K562 (cell line): ENCODE results near the gene SLC19A2. TPM values are rescaled to one million over a fixed set of nuclear protein-coding genes. Genes with fewer than 3 reads are reported as not detected.
"Not testable (repeated sequence)": the region's sequence is repeated elsewhere in the genome, so short reads cannot be mapped to it uniquely, and the experiment has no call there.

Source experiments
- ATAC-seq: fragments of 200-7000 bp; cut with Tn5 transposase; 3 replicates; pipeline ENCODE4 v1.9.1; 2020; ENCODE audit warnings: moderate library complexity
- BruUV-seq: library from RNA; stranded (reverse); fragments of 400-500 nt; replicated peaks from 2 replicates; lab custom pipeline; 2021; lab: Mats Ljungman, UMichigan
- CTCF ChIA-PET: fragments of 300-600 bp; formaldehyde crosslinking; extraction: SDS; loops from one replicate; lab custom pipeline; 2021; ENCODE audit warnings: low intra/inter-chr PET ratio; lab: Yijun Ruan, JAX
- POLR2A ChIA-PET: fragments of 300-600, 350-650 bp; sonication (Branson Sonifier 250); formaldehyde crosslinking; extraction: SDS; loops from one replicate; lab custom pipeline; 2021; ENCODE audit warnings: antibody characterized with exemption, inconsistent platforms; lab: Yijun Ruan, JAX
- DNase-seq, 4 experiments: peaks; one replicate each; pipeline versions ENCODE4 v3.0.0 to v3.0.0-alpha.2; 2011 to 2018; ENCODE audit warnings: low spot score in 3 of 4, mixed read lengths in 3 of 4; ENCODE audit errors: extremely low read depth in 1 of 4
- FAIRE-seq: peaks from 2 replicates; lab custom pipeline; 2011; peaks lifted over from hg19 to GRCh38; lab: Jason Lieb, UNC
- H2AFZ ChIP-seq: 2 replicates; pipeline ENCODE4 v1.6.0; 2011; ENCODE audit warnings: low read depth, low read length, control low read depth, inconsistent platforms
- H3K27ac ChIP-seq: fragments of 200-600 bp; 3 replicates; pipeline ENCODE4 v1.8.0; 2011; ENCODE audit warnings: low read depth, mild to moderate bottlenecking, control low read depth, inconsistent platforms, low read length, moderate library complexity, mixed read lengths; ENCODE audit errors: extremely low read depth
- H3K27me3 ChIP-seq, 2 experiments: fragments of 300-600 bp in 1 of 2; 2 replicates in 1 of 2; 3 replicates in 1 of 2; pipeline versions ENCODE4 v1.6.0 to v1.8.0; 2011; ENCODE audit warnings: inconsistent platforms in 2 of 2, low read length in 2 of 2, mild to moderate bottlenecking in 1 of 2, mixed read lengths in 1 of 2, moderate library complexity in 1 of 2; ENCODE audit not compliant: control insufficient read depth in 2 of 2, insufficient read depth in 2 of 2
- H3K36me3 ChIP-seq: fragments of 300-600 bp; 3 replicates; pipeline ENCODE4 v1.8.0; 2011; ENCODE audit warnings: mild to moderate bottlenecking, low read length, inconsistent platforms; ENCODE audit not compliant: control insufficient read depth, insufficient read depth
- H3K4me1 ChIP-seq, 2 experiments: fragments of 200-600 bp in 1 of 2; replicated peaks in 1 of 2; 2 replicates in 1 of 2; 3 replicates in 1 of 2; pipeline versions ENCODE4 v1.5.1 to v1.8.0; 2011; ENCODE audit warnings: inconsistent platforms in 2 of 2, low read length in 2 of 2, mild to moderate bottlenecking in 1 of 2, mixed read lengths in 1 of 2, moderate library complexity in 1 of 2; ENCODE audit not compliant: control insufficient read depth in 2 of 2, insufficient read depth in 2 of 2
- H3K4me2 ChIP-seq: 2 replicates; pipeline ENCODE4 v1.6.1; 2011; ENCODE audit warnings: low read length, control low read depth, inconsistent platforms, mixed read lengths; ENCODE audit not compliant: insufficient read depth
- H3K4me3 ChIP-seq: fragments of 200-600 bp; sonication (generic), shearing (Covaris generic); 2 replicates; pipeline ENCODE4 v1.5.1; 2016; ENCODE audit warnings: control low read depth, inconsistent platforms
- H3K79me2 ChIP-seq: fragments of 200-600 bp; 3 replicates; pipeline ENCODE4 v1.8.0; 2011; ENCODE audit warnings: low read length, inconsistent platforms; ENCODE audit not compliant: control insufficient read depth, insufficient read depth
- H3K9ac ChIP-seq, 2 experiments: 2 replicates each; pipeline versions ENCODE4 v1.6.0 to v1.6.1; 2011; ENCODE audit warnings: low read depth in 2 of 2, low read length in 2 of 2, control low read depth in 1 of 2, inconsistent platforms in 1 of 2, mild to moderate bottlenecking in 1 of 2, mixed read lengths in 1 of 2; ENCODE audit not compliant: insufficient read depth in 1 of 2
- H3K9me1 ChIP-seq: one replicate; pipeline ENCODE4 v1.6.0; 2011; ENCODE audit warnings: inconsistent platforms, mild to moderate bottlenecking, low read length, moderate library complexity; ENCODE audit not compliant: control insufficient read depth, insufficient read depth
- H3K9me3 ChIP-seq: replicated peaks from 2 replicates; pipeline ENCODE4 v1.5.1; 2011; ENCODE audit warnings: low read depth, low read length, inconsistent platforms; ENCODE audit not compliant: control insufficient read depth, insufficient read depth
- H4K20me1 ChIP-seq: replicated peaks from 2 replicates; pipeline ENCODE4 v1.6.1; 2011; ENCODE audit warnings: low read length, inconsistent platforms, mixed read lengths; ENCODE audit not compliant: control insufficient read depth, insufficient read depth
- BCOR ChIP-seq: fragments of 450-650 bp; IDR thresholded peaks from 2 replicates; pipeline ENCODE4 v1.6.1; 2016
- HNRNPLL ChIP-seq: fragments of 200-400 bp; formaldehyde crosslinking; IDR thresholded peaks from 2 replicates; pipeline ENCODE4 v1.6.1; 2017; ENCODE audit warnings: low read length, low read depth, mild to moderate bottlenecking; ENCODE audit not compliant: poor library complexity, severe bottlenecking
- IRF9 ChIP-seq: fragments of 450-650 bp; IDR thresholded peaks from 2 replicates; pipeline ENCODE4 v1.6.1; 2016; ENCODE audit warnings: missing biosample characterization, missing genetic modification characterization
- KDM1A ChIP-seq, 2 experiments: fragments of 450-650 bp; IDR thresholded peaks; 2 replicates each; pipeline ENCODE4 v1.6.1; 2016; ENCODE audit warnings: mild to moderate bottlenecking in 2 of 2
- MTA1 ChIP-seq: fragments of 450-650 bp; IDR thresholded peaks from 2 replicates; pipeline ENCODE4 v1.6.1; 2017; ENCODE audit warnings: borderline replicate concordance
- RFX1 ChIP-seq: fragments of 450-650 bp; IDR thresholded peaks from 2 replicates; pipeline ENCODE4 v1.6.1; 2016; ENCODE audit warnings: mild to moderate bottlenecking, moderate library complexity
- ZNF146 ChIP-seq: IDR thresholded peaks from one replicate; pipeline ENCODE4 v1.6.1; 2018; ENCODE audit warnings: missing compliant biosample characterization; ENCODE audit not compliant: unreplicated experiment
- WGBS: fragments of 100-300 bp; shearing (Covaris generic); methylation state at CpG from one replicate; pipeline ENCODE4 v1.1.6; 2016; ENCODE audit warnings: low coverage, mixed read lengths; ENCODE audit not compliant: insufficient coverage; ENCODE audit errors: missing lambda C conversion rate; 5-methylcytosine and 5-hydroxymethylcytosine counted together
- in situ Hi-C: fragments of 300-500 bp; cut with MboI; formaldehyde crosslinking; loops from 4 replicates; pipeline ENCODE4 v1.15.0; 2018; ENCODE audit warnings: inconsistent platforms, mixed read lengths
- intact Hi-C: fragments of 100-400 bp; cut with micrococcal nuclease; formaldehyde crosslinking; loops from 2 replicates; pipeline ENCODE4 v1.14.2; 2022
- polyA plus RNA-seq, 8 experiments: library from polyadenylated mRNA; depleted of rRNA in 4 of 8; stranded (reverse) in 5 of 8; unstranded in 3 of 8; fragments of >200 nt; fragmentation: Nextera tagmentation in 2 of 8; fragmentation: Illumina TruSeq in 1 of 8; extraction: Ambion mirVana in 2 of 8; extraction: Trizol in 1 of 8; gene quantifications; 2 replicates each; pipeline versions ENCODE4 v1.2.1 to v1.2.3, GENCODE V29; 2011 to 2014; ENCODE audit warnings: inconsistent platforms in 1 of 8, missing spikeins in 1 of 8
- total RNA-seq, 7 experiments: library from RNA; depleted of rRNA in 6 of 7; stranded (reverse); fragments of >200 nt in 6 of 7; fragmentation: Illumina TruSeq in 2 of 7; extraction: Trizol in 2 of 7; gene quantifications; 2 replicates each; pipeline versions ENCODE4 v1.2.1 to v1.2.3, GENCODE V29; 2011 to 2021; ENCODE audit warnings: low replicate concordance in 1 of 7

Gene SLC19A2
- total and polyA plus RNA-seq, 9 of the 15 experiments (the other 6 are each of a cell fraction or from before 2014, with no cell fraction given): 7.4 to 42.8 (median 19.2) TPM

GRCh38 chr1:169503601-169504000, 17.9 kb upstream of the SLC19A2 start:
- CTCF ChIA-PET, H2AFZ ChIP-seq, DNase-seq, H3K4me3 ChIP-seq, in situ Hi-C loops, H3K4me2 ChIP-seq, POLR2A ChIA-PET, H3K27ac ChIP-seq, intact Hi-C loops, H3K4me1 ChIP-seq, H3K9me3 ChIP-seq, FAIRE-seq, H3K79me2 ChIP-seq, H3K27me3 ChIP-seq, H4K20me1 ChIP-seq, H3K36me3 ChIP-seq, H3K9ac ChIP-seq, H3K9me1 ChIP-seq, ATAC-seq, BruUV-seq: not testable (repeated sequence)
- WGBS: 29% methylated on average over 2 of the region's 2 CpGs
- 0 out of 4 replicates have a peak, but pooled peaks of 1 of the 2 experiments have one; percentile 8 for TF ChIP-seq KDM1A (IDR thresholded peaks at IDR 0.05)
- TF ChIP-seq ZNF146 (CRISPR knock-in tag): peak; percentile 93
- TF ChIP-seq BCOR: 0 out of 2 replicates have a peak, but pooled peaks have one; percentile 36

- intact Hi-C loops: no loop called here
- POLR2A ChIA-PET: no interaction called here
Measured at GRCh38 chr1:169499807-169500206, 14.1 kb upstream of the SLC19A2 start.

More at GRCh38 chr1:169499807-169500206, 14.1 kb upstream of the SLC19A2 start:
- no peaks in the 10 kb centered on the region for H3K9me3 ChIP-seq
- in situ Hi-C loops: no loop called here
- H3K79me2 ChIP-seq: no peaks in the 10 kb centered on the region
- no peak for TF ChIP-seq HNRNPLL
- no peak for TF ChIP-seq MTA1
- no peak for TF ChIP-seq IRF9 (tag)
- no peak for TF ChIP-seq RFX1
- no peaks in the 10 kb centered on the region for H3K4me1 ChIP-seq
- no peaks in the 10 kb centered on the region for H4K20me1 ChIP-seq
- CTCF ChIA-PET: no interaction called here
- H3K9ac ChIP-seq: no peak overlapping the region
- BruUV-seq: no TSS peak
- H3K36me3 ChIP-seq: no peaks in the 10 kb centered on the region
- H3K9me1 ChIP-seq: no peaks in the 10 kb centered on the region
- ATAC-seq: no peak
- H3K4me3 ChIP-seq: no peak overlapping the region
- FAIRE-seq: no peak
- H3K4me2 ChIP-seq: no peak overlapping the region
- no peak for DNase-seq
- H3K27ac ChIP-seq: no peak overlapping the region
- H2AFZ ChIP-seq: no peak overlapping the region
- no peaks in the 10 kb centered on the region for H3K27me3 ChIP-seq
